Neural cell (in vitro differentiated cells): ENCODE data around the gene OTULIN.

Experiments used
- EP300 ChIP-seq: fragments of 450-650 bp; conservative IDR thresholded peaks from 2 replicates; pipeline ENCODE4 v1.6.1; 2014; ENCODE audit warnings: antibody characterized with exemption, mild to moderate bottlenecking, moderate library complexity; ENCODE audit not compliant: poor library complexity, severe bottlenecking
- EZH2 ChIP-seq: fragments of 200-600, 300-800 bp; shearing (Covaris generic), sonication (generic); IDR thresholded peaks from 2 replicates; pipeline ENCODE4 v1.6.1; 2014; ENCODE audit warnings: antibody characterized with exemption, low read length, borderline replicate concordance, mild to moderate bottlenecking; ENCODE audit not compliant: insufficient read depth, poor library complexity, severe bottlenecking
- MXI1 ChIP-seq: fragments of 450-650 bp; conservative IDR thresholded peaks from 2 replicates; pipeline ENCODE4 v1.6.1; 2014; ENCODE audit warnings: antibody characterized with exemption, mild to moderate bottlenecking; ENCODE audit not compliant: poor library complexity, severe bottlenecking
- POLR2AphosphoS5 ChIP-seq: IDR thresholded peaks from 2 replicates; pipeline ENCODE4 v1.6.1; 2012
- RAD21 ChIP-seq: fragments of 450-650 bp; conservative IDR thresholded peaks from 2 replicates; pipeline ENCODE4 v1.6.1; 2014; ENCODE audit warnings: antibody characterized with exemption, mild to moderate bottlenecking, moderate library complexity
- REST ChIP-seq: IDR thresholded peaks from 2 replicates; pipeline ENCODE4 v1.6.1; 2012; ENCODE audit warnings: borderline replicate concordance
- SMC3 ChIP-seq: fragments of 450-650 bp; conservative IDR thresholded peaks from 2 replicates; pipeline ENCODE4 v1.6.1; 2014; ENCODE audit warnings: antibody characterized with exemption, mild to moderate bottlenecking, moderate library complexity; ENCODE audit not compliant: poor library complexity
- TAF1 ChIP-seq: IDR thresholded peaks from 2 replicates; pipeline ENCODE4 v1.6.1; 2012; ENCODE audit warnings: low read depth
- TF ChIP-seq, protein P1 (sequence below): fragments of 450-650 bp; IDR thresholded peaks from 2 replicates; pipeline ENCODE4 v1.5.1; 2014; ENCODE audit warnings: antibody characterized with exemption, mild to moderate bottlenecking, moderate library complexity; ENCODE audit not compliant: poor library complexity, severe bottlenecking

- TF ChIP-seq POLR2AphosphoS5 (no peak), REST (no peak), EZH2 (no peak), SMC3 (no peak), TAF1 (no peak), MXI1 (no peak), RAD21 (no peak), EP300 (no peak)
- TF ChIP-seq, protein P1, sequence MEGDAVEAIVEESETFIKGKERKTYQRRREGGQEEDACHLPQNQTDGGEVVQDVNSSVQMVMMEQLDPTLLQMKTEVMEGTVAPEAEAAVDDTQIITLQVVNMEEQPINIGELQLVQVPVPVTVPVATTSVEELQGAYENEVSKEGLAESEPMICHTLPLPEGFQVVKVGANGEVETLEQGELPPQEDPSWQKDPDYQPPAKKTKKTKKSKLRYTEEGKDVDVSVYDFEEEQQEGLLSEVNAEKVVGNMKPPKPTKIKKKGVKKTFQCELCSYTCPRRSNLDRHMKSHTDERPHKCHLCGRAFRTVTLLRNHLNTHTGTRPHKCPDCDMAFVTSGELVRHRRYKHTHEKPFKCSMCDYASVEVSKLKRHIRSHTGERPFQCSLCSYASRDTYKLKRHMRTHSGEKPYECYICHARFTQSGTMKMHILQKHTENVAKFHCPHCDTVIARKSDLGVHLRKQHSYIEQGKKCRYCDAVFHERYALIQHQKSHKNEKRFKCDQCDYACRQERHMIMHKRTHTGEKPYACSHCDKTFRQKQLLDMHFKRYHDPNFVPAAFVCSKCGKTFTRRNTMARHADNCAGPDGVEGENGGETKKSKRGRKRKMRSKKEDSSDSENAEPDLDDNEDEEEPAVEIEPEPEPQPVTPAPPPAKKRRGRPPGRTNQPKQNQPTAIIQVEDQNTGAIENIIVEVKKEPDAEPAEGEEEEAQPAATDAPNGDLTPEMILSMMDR, result no peak
Observed at GRCh38 chr5:14748180-14748900, 83.8 kb downstream of the OTULIN start.
